Breast epithelium (tissue), 4 donors: ENCODE results near the gene KCNE3. TPM values are rescaled to one million over a fixed set of nuclear protein-coding genes. Genes with fewer than 3 reads are reported as not detected.

Source experiments
- DNase-seq, 2 donors: peaks; one replicate each; pipeline ENCODE4 v3.0.0-alpha.2; 2019; ENCODE audit warnings: low spot score in 2 of 2
- H3K27ac ChIP-seq, 2 donors: fragments of 200-600 bp; sonication (generic) in 1 of 2; one replicate each; pipeline ENCODE4 v1.5.1; 2016 to 2019; ENCODE audit warnings: mild to moderate bottlenecking in 1 of 2
- H3K27me3 ChIP-seq, 2 donors: fragments of 200-600 bp; sonication (generic) in 1 of 2; one replicate each; pipeline versions ENCODE4 v1.5.1 to v1.6.0; 2017 to 2019; ENCODE audit warnings: control low read depth in 1 of 2, mild to moderate bottlenecking in 1 of 2
- H3K36me3 ChIP-seq: fragments of 200-600 bp; one replicate; pipeline ENCODE4 v1.5.1; 2019
- H3K4me1 ChIP-seq, 2 donors: fragments of 200-600 bp; sonication (generic); one replicate each; pipeline ENCODE4 v1.5.1; 2016 to 2019; ENCODE audit warnings: control low read depth in 1 of 2
- H3K4me3 ChIP-seq, 3 donors: fragments of 200-600 bp; sonication (generic); 1 replicate in 2 of 3; 2 replicates in 1 of 3; pipeline ENCODE4 v1.5.1; 2016 to 2019; ENCODE audit warnings: mild to moderate bottlenecking in 3 of 3, moderate library complexity in 2 of 3
- H3K9me3 ChIP-seq, 2 donors: fragments of 200-600 bp; sonication (generic) in 1 of 2; one replicate each; pipeline ENCODE4 v1.5.1; 2016 to 2019; ENCODE audit warnings: control low read depth in 1 of 2
- POLR2A ChIP-seq: fragments of 450-650 bp; IDR thresholded peaks from one replicate; pipeline ENCODE4 v1.6.1; 2016; ENCODE audit warnings: antibody characterized with exemption, mild to moderate bottlenecking, moderate library complexity
- POLR2AphosphoS5 ChIP-seq, 3 donors: sonication (generic); formaldehyde crosslinking; IDR thresholded peaks; one replicate each; pipeline ENCODE4 v1.6.1; 2017; ENCODE audit warnings: antibody characterized with exemption in 3 of 3
- intact Hi-C: fragments of 100-400 bp; cut with DNase I; formaldehyde crosslinking; loops from one replicate; pipeline ENCODE4 v1.15.1; 2023; ENCODE audit warnings: low total_unique reads
- total RNA-seq, 3 donors: library from RNA; depleted of rRNA; stranded (reverse); fragments of >200 nt; gene quantifications; one replicate each; pipeline ENCODE4 v1.1.0, GENCODE V29; 2016
- TF ChIP-seq, protein P1 (sequence below), 3 donors: fragments of 450-650 bp; IDR thresholded peaks; one replicate each; pipeline ENCODE4 v1.5.1; 2016 to 2017; ENCODE audit warnings: antibody characterized with exemption in 3 of 3, mild to moderate bottlenecking in 3 of 3, moderate library complexity in 3 of 3

Gene KCNE3
- total RNA-seq, 3 donors from 2014 or later, result 3.6 to 15.8 (median 4.7) TPM

DNA sequence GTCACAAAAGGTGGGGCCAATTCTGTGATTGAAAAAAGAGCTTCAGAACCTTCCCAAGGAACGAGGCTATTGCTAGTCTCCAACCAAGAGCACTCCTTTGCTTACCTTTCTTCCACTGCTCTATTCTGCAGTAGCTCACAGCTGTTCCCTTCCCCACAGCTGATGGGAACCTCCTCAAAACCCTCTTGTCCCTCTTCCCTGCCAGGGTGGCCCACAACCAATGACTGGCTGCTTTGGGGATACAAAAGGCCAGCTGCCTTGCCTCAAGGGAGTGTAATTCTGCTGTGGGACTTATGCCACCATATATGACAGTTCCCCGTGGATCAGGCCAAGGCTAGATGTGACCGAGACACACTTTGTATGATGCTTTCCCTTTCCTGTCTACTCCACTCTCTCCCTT, 15.0 kb downstream of the KCNE3 start:
- Histone ChIP-seq H3K4me1 (no peaks in the 10 kb centered on the region), H3K27ac (no peak overlapping the region), H3K36me3 (no peaks in the 10 kb centered on the region), H3K27me3 (no peaks in the 10 kb centered on the region), H3K4me3 (no peak overlapping the region), H3K9me3 (no peaks in the 10 kb centered on the region)
- intact Hi-C loops, result no loop called here
- no peak for TF ChIP-seq POLR2A
- no peak for TF ChIP-seq POLR2AphosphoS5 (IDR thresholded peaks at IDR 0.05)
- TF ChIP-seq, protein P1, sequence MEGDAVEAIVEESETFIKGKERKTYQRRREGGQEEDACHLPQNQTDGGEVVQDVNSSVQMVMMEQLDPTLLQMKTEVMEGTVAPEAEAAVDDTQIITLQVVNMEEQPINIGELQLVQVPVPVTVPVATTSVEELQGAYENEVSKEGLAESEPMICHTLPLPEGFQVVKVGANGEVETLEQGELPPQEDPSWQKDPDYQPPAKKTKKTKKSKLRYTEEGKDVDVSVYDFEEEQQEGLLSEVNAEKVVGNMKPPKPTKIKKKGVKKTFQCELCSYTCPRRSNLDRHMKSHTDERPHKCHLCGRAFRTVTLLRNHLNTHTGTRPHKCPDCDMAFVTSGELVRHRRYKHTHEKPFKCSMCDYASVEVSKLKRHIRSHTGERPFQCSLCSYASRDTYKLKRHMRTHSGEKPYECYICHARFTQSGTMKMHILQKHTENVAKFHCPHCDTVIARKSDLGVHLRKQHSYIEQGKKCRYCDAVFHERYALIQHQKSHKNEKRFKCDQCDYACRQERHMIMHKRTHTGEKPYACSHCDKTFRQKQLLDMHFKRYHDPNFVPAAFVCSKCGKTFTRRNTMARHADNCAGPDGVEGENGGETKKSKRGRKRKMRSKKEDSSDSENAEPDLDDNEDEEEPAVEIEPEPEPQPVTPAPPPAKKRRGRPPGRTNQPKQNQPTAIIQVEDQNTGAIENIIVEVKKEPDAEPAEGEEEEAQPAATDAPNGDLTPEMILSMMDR (IDR thresholded peaks at IDR 0.05), result no peak
- no peak for DNase-seq

DNA sequence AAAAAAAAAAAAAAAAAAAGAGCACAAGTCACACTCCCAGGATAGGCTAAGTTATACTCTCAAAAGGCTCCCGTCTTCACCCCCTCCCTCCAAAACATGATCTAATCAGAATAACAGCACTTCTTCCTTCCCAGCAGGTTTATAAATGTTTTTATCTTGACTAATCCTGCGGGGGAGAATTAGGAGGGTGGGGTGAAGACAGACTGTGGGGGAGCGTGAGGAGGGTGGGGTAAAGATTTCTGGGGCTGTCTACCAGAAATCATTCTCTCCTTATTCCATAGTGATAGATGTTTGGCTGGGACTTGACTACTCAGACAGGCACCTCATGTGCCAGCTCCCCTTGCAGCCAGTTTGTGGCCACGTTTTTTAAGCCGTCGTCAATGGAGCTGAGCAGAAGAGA, 17.0 kb downstream of the KCNE3 start:
- Histone ChIP-seq H3K9me3 (no peaks in the 10 kb centered on the region), H3K27me3 (no peaks in the 10 kb centered on the region), H3K4me3 (no peak overlapping the region), H3K36me3 (no peaks in the 10 kb centered on the region), H3K27ac (no peak overlapping the region), H3K4me1 (no peaks in the 10 kb centered on the region)
- intact Hi-C loops, result no loop called here
- DNase-seq, result no peak
- TF ChIP-seq, protein P1 (IDR thresholded peaks at IDR 0.05), result no peak
- TF ChIP-seq POLR2A, result no peak
- no peak for TF ChIP-seq POLR2AphosphoS5 (IDR thresholded peaks at IDR 0.05)

DNA sequence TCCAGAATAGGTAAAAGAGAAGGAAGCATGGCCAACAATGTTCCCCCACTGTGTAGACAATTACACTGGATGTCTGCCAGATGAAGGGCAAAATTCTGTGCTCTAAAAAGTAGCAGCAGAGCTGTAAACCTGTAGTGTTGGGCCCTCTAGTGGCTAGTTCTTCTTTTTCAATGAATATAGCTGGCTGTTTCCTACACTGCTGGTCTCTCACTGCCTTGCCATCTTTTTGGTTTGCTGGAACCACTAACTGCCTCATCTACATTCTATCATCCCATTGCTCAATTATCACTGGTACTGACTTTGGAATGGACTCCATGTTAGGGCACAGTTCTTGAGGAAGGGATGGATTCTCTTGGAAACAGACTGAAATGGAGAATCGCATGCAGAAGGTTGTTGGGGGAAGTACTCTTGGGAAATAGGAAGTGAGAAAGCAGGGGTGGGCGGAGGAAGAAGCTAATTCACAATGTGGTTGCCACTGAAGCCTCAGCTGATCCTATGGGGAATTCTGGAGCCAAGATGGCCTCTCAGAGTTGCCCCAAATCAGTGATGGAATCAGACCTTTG, 17.9 kb downstream of the KCNE3 start:
- TF ChIP-seq POLR2AphosphoS5 (IDR thresholded peaks at IDR 0.05) (no peak), POLR2A (no peak)
- TF ChIP-seq, protein P1 (IDR thresholded peaks at IDR 0.05), result peak; percentile 39 to 80 (median 78)
- no peaks in the 10 kb centered on the region for H3K27me3 ChIP-seq
- H3K9me3 ChIP-seq, result no peaks in the 10 kb centered on the region
- H3K27ac ChIP-seq, result no peak overlapping the region
- no peaks in the 10 kb centered on the region for H3K36me3 ChIP-seq
- intact Hi-C loops, result no loop called here
- peaks cover 0 to 4% of the 10 kb centered on the region in 2 donors for H3K4me1 ChIP-seq
- no peak overlapping the region for H3K4me3 ChIP-seq
- DNase-seq, result no peak

DNA sequence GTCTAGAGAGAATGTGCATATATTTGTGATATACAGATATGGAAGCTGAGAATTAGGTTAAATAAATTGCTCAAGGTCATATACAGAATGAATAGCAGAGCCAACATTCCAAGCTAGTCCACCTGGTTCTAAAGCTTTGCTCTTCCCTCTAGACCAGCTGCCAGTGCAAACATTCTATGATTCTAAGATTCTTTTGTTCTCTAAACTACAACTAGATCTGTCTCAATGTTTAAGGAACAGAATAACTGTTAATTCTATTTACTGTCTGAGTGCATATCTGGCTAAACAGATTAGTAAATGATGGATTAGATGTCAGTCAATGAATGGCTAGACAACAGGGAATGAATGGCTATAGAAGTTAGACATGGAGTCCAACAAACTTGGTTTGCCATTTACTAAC, 19.6 kb downstream of the KCNE3 start:
- peaks cover 0 to 10% of the 10 kb centered on the region in 2 donors for H3K4me1 ChIP-seq
- no peaks in the 10 kb centered on the region for H3K27me3 ChIP-seq
- DNase-seq, result no peak
- no peaks in the 10 kb centered on the region for H3K9me3 ChIP-seq
- H3K27ac ChIP-seq, result no peak overlapping the region
- intact Hi-C loops, result no loop called here
- H3K36me3 ChIP-seq, result no peaks in the 10 kb centered on the region
- H3K4me3 ChIP-seq, result no peak overlapping the region
- TF ChIP-seq POLR2AphosphoS5 (IDR thresholded peaks at IDR 0.05) (no peak), POLR2A (no peak)
- TF ChIP-seq, protein P1 (IDR thresholded peaks at IDR 0.05), result no peak

DNA sequence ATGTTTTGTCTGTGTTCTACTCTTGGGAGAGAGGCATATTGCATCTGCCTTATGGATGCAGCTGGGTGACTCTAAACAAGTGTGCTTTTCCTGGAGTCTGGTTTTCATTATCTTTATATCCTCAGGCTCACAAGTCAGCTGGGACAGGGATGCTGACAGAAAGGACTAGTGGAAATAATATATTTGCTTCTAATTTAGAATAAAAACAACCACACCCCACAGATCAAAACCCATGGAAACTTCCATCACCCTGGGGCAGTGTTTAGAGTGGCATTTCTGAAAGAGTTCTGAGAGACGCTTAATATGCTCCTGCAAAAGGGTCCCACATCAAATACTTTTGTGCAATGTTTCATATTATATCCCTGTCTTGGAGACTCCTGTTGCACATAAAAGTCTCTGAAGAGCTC, 20.8 kb downstream of the KCNE3 start:
- H3K4me3 ChIP-seq, result no peak overlapping the region
- TF ChIP-seq POLR2AphosphoS5 (IDR thresholded peaks at IDR 0.05) (no peak), POLR2A (no peak)
- no peaks in the 10 kb centered on the region for H3K36me3 ChIP-seq
- H3K9me3 ChIP-seq, result no peaks in the 10 kb centered on the region
- no peak overlapping the region for H3K27ac ChIP-seq
- H3K27me3 ChIP-seq, result no peaks in the 10 kb centered on the region
- intact Hi-C loops, result no loop called here
- DNase-seq, result no peak
- peaks cover 0 to 10% of the 10 kb centered on the region in 2 donors for H3K4me1 ChIP-seq
